Lung (tissue), 12 donors: Measurements from ENCODE around the gene PACSIN1. TPM values are rescaled to one million over a fixed set of nuclear protein-coding genes. Genes with fewer than 3 reads are reported as not detected.

Experiments used
- ATAC-seq: fragments of 200-7000 bp; cut with Tn5 transposase; one replicate; pipeline ENCODE4 v1.9.1; 2020; ENCODE audit warnings: moderate number of reproducible peaks; ENCODE audit not compliant: insufficient read depth, low FRiP score
- DNase-seq, 3 donors: peaks; one replicate each; pipeline ENCODE4 v3.0.0-alpha.2; 2013 to 2017
- H3K27ac ChIP-seq, 2 donors: one replicate each; pipeline ENCODE4 v1.5.1; 2013; ENCODE audit warnings: mild to moderate bottlenecking in 2 of 2, moderate library complexity in 2 of 2, control low read depth in 1 of 2, inconsistent platforms in 1 of 2, low read depth in 1 of 2, low read length in 1 of 2
- H3K27me3 ChIP-seq, 3 donors: one replicate each; pipeline ENCODE4 v1.5.1; 2013; ENCODE audit warnings: low read length in 2 of 3; ENCODE audit not compliant: control insufficient read depth in 3 of 3, insufficient read depth in 3 of 3
- H3K36me3 ChIP-seq, 4 donors: one replicate each; pipeline ENCODE4 v1.5.1; 2013; ENCODE audit warnings: low read length in 4 of 4, mild to moderate bottlenecking in 1 of 4, moderate library complexity in 1 of 4; ENCODE audit not compliant: control insufficient read depth in 4 of 4, insufficient read depth in 4 of 4
- H3K4me1 ChIP-seq, 5 donors: one replicate each; pipeline ENCODE4 v1.5.1; 2013; ENCODE audit warnings: low read length in 5 of 5, mild to moderate bottlenecking in 2 of 5, moderate library complexity in 1 of 5; ENCODE audit not compliant: control insufficient read depth in 5 of 5, insufficient read depth in 5 of 5
- H3K4me3 ChIP-seq: one replicate; pipeline ENCODE4 v1.5.1; 2013; ENCODE audit warnings: mild to moderate bottlenecking, control low read depth, moderate library complexity
- H3K9ac ChIP-seq, 2 donors: one replicate each; pipeline ENCODE4 v1.5.1; 2013; ENCODE audit warnings: low read length in 2 of 2, control low read depth in 1 of 2; ENCODE audit not compliant: insufficient read depth in 1 of 2
- H3K9me3 ChIP-seq, 4 donors: one replicate each; pipeline ENCODE4 v1.5.1; 2013; ENCODE audit warnings: low read length in 3 of 4, mild to moderate bottlenecking in 1 of 4, moderate library complexity in 1 of 4; ENCODE audit not compliant: control insufficient read depth in 4 of 4, insufficient read depth in 3 of 4
- CTCF ChIP-seq: IDR thresholded peaks from 2 replicates; pipeline ENCODE4 v1.5.1; 2012; ENCODE audit warnings: mild to moderate bottlenecking; ENCODE audit errors: control extremely low read depth, extremely low read depth
- WGBS, 2 donors: extraction: QIAGEN DNeasy Blood & Tissue Kit; methylation state at CpG; one replicate each; pipeline ENCODE4 v1.1.7; 2013; 5-methylcytosine and 5-hydroxymethylcytosine counted together
- polyA plus RNA-seq, 2 donors: library from polyadenylated mRNA; stranded (reverse); fragments of 200-250 nt; gene quantifications; one replicate each; pipeline ENCODE4 v1.2.1, GENCODE V29; 2013
- total RNA-seq, 2 donors: library from RNA; depleted of rRNA in 1 of 2; stranded (reverse); fragments of >200 nt in 1 of 2; gene quantifications; one replicate each; pipeline ENCODE4 v1.2.1, GENCODE V29; 2014 to 2021
- donor health status: control.
- donor health status: control.
- donor health status: Bipolar disorder and iron deficiency.
- donor health status: healthy.
- donor health status: DM: yes; HTN: yes; CAD: no.

The PACSIN1 gene
- total and polyA plus RNA-seq, 4 donors, result 0.02 to 0.17 (median 0.12) TPM

GRCh38 chr6:34466242-34467185 is 638 bp downstream of the PACSIN1 start:
- 45 to 47% methylated on average over 28 of the region's 28 CpGs for WGBS, 2 donors
- DNase-seq (no peak), ATAC-seq (no peak)
- Histone ChIP-seq H3K4me3 (no peak overlapping the region), H3K27me3 (peaks cover 0 to 12% (median 9%) of the 10 kb centered on the region in 3 donors), H3K4me1 (peaks cover 0 to 5% (median 0%) of the 10 kb centered on the region in 5 donors), H3K9me3 (no peaks in the 10 kb centered on the region), H3K9ac (no peak overlapping the region), H3K27ac (no peak overlapping the region), H3K36me3 (no peaks in the 10 kb centered on the region)
- no peak for TF ChIP-seq CTCF

- no peak overlapping the region for H3K4me3 ChIP-seq
- no peak for TF ChIP-seq CTCF
- H3K4me1 ChIP-seq, result peaks cover 0 to 5% (median 0%) of the 10 kb centered on the region in 5 donors
- no peak overlapping the region for H3K27ac ChIP-seq
- H3K36me3 ChIP-seq, result no peaks in the 10 kb centered on the region
- WGBS, 2 donors, result 70 to 81% methylated on average over 4 of the region's 4 CpGs
- no peak for DNase-seq
- no peaks in the 10 kb centered on the region for H3K9me3 ChIP-seq
- H3K9ac ChIP-seq, result no peak overlapping the region
- no peak for ATAC-seq
- H3K27me3 ChIP-seq, result peaks cover 0 to 12% (median 9%) of the 10 kb centered on the region in 3 donors
Observed at GRCh38 chr6:34468378-34468892, 2.6 kb downstream of the PACSIN1 start.

DNA sequence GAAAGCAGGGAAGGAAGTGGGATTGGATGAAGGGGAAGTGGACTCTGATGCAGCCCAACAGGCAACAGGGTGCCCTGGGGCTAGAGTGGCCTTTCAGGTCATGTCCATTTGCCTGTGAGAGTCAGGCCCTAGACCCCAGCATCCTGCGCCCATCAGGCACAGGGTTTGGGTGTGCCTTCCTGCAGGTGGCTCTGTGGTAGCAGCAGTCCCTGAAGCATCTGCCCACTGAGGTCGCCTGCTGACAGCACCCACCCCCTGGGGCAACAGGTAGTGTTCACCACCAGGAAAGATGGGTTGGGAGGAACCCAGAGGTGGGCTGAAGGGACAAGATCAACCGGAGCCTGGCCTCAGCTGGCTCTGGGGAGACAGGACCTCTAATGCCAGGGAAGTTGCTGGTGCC is 3.6 kb downstream of the PACSIN1 start:
- no peaks in the 10 kb centered on the region for H3K36me3 ChIP-seq
- TF ChIP-seq CTCF, result no peak
- H3K9ac ChIP-seq, result no peak overlapping the region
- DNase-seq (no peak), ATAC-seq (no peak)
- H3K27me3 ChIP-seq, result peaks cover 0 to 12% (median 9%) of the 10 kb centered on the region in 3 donors
- H3K4me1 ChIP-seq, result peaks cover 0 to 5% (median 0%) of the 10 kb centered on the region in 5 donors
- no peak overlapping the region for H3K27ac ChIP-seq
- H3K9me3 ChIP-seq, result peaks cover 0 to 2% (median 0%) of the 10 kb centered on the region in 4 donors
- H3K4me3 ChIP-seq, result no peak overlapping the region
- whole genome bisulfite sequencing, 2 donors, result 77 to 80% methylated on average over 3 of the region's 3 CpGs
